HCEC 1CT (cell line): ENCODE data around the gene COG8.
"Not testable (repeated sequence)": the region's sequence is repeated elsewhere in the genome, so short reads cannot be mapped to it uniquely, and the experiment has no call there.

ENCODE experiments used
- DNase-seq: peaks from one replicate; pipeline ENCODE4 v3.0.0-alpha.2; 2017

Gene COG8, protein sequence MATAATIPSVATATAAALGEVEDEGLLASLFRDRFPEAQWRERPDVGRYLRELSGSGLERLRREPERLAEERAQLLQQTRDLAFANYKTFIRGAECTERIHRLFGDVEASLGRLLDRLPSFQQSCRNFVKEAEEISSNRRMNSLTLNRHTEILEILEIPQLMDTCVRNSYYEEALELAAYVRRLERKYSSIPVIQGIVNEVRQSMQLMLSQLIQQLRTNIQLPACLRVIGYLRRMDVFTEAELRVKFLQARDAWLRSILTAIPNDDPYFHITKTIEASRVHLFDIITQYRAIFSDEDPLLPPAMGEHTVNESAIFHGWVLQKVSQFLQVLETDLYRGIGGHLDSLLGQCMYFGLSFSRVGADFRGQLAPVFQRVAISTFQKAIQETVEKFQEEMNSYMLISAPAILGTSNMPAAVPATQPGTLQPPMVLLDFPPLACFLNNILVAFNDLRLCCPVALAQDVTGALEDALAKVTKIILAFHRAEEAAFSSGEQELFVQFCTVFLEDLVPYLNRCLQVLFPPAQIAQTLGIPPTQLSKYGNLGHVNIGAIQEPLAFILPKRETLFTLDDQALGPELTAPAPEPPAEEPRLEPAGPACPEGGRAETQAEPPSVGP

DNA sequence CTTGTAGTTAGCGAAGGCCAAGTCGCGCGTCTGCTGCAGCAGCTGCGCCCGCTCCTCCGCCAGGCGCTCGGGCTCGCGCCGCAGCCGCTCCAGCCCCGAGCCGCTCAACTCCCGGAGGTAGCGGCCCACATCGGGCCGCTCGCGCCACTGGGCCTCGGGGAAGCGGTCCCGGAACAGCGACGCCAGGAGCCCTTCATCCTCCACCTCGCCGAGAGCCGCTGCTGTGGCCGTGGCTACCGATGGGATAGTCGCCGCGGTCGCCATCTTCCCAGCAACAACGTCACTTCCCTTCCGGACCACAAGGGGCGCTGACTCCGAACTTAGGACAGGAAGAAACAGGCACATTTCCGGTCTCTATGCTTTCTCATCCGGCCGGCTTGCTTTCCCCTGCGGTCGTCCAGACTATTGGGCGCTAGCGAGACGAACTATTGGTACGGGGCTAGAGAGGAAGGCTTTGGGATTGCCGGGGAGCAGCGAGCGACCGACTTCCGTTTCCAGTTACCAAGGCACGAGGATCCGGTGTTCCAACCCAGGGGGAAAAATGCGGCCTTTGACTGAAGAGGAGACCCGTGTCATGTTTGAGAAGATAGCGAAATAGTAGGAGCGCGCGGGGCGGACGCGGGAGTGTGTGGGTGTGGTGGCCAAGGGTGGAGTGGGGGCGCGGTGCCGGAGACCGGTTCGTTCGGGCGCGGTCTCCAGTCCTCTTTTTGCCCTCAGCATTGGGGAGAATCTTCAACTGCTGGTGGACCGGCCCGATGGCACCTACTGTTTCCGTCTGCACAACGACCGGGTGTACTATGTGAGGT, at the start of gene COG8, which contains the start of gene NIP7:
TSS of gene COG8 (minus strand) at position 276 of the 806 bp plus-strand sequence. CDS start at position 264, 12 bp downstream.
TSS of gene NIP7 (plus strand) at position 484 of the 806 bp plus-strand sequence. CDS start at position 542, 58 bp downstream.
- peak; percentile 99 for DNase-seq

DNA sequence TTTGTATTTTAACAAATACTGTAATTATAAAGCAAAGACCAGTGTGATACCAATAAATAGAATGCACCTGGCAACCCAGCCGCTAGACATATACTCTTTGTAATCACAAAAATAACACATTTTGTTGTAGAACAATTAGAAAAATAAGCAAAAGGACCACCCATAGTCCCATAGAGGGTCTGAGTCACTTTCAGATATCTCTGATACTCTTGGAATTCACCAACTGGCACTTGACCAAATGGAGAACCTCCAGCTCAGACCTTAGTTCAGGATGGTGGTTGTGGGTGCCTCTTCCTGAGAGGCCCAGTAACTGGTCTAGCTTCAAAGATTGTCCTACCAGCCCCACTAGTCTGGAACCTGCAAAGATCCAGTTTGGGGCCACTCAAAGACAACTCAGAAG, 47.2 kb upstream of the COG8 start:
- DNase-seq: no peak

DNA sequence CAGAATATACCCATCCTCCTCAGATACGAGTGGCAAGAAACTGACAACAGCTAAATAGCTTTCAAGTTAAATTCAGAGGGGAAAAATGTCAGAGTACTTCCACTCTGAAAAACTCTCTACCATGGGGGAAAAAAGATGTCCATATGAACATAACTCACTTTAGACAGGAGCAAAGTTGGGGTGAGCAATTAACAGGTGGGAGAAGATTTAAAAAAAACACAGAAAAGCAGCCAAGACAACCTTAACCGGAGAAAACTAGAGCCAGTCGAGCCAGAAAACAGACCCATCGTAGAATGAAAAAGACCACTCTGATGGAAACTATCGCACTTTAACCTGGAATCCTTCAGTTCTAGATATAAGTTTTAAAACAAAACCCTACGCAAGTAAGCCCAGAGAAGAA, 45.6 kb upstream of the COG8 start:
- DNase-seq: no peak

DNA sequence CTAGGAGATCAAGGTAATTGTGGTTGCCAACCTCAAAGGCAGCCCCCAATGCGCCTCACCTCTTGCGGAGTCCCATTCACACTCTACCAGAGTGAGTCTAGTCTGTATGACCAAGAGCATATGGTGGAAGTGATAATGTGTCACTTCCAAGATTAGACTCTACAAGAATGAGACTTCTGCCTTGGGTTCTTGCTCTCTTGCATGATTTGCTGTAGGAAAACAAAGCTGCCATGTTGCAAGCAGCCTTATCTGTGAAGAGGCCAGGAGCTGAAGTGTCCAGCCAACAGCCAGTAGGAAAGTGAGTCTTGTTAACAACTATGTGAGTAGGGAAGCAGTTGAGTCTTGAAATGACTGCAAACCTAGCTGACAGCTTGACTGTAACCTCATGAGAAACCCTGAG, 43.1 kb upstream of the COG8 start:
- no peak for DNase-seq

DNA sequence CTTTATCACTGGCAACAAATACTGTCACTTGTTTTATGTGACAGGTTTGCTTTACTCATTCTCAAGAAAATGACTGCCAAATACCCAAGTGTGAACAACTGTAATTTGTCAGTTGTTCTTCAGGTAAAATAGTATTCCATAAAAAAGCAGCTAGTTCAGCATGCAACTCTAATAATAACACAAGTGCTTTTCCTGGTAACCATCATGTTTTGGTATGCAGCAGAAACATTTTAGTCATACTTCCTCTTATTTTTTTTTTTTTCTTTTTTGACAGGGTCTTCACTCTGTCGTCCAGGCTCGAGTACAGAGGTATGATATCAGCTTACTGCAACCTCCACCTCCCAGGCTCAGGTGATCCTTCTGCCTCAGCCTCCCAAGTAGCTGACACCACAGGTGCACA, 41.9 kb upstream of the COG8 start:
- no peak for DNase-seq

DNA sequence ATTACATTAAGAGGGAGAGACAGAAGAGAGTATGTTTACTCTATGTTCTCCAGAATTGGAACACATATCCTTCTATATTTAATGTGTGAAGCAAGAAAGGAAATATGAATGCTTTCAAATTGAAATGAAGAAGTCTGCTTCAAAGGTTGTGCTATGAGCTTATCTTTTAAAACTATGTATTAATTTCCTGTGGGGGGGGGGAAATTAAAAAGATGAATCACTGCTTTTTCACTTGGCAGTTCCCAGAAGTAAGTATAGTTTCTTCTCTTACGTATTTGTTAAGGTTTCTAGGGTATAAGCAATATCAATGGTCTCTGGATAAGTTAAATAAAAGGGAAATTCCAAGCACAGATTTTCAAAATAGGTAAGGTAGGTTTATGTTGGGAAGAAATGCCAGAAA, 39.4 kb upstream of the COG8 start:
- DNase-seq: no peak

DNA sequence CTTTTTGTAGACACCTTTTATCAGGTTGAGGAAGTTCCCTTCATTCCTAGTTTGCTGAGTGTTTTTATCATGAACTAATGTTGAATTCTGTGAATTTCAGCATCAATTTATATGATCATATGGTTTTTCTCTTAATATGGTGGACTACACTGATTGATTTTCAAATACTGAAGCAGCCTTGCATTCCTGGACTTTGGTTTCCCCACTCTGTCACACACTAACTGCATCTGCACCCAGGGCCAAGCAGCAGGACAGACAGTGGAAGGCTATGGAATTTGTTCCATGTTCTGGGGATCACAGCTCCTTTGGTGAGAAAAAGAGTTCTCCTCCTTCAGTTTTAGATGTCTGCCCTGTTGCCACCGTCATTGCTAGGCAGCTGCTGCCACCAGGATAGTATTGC, 38.7 kb upstream of the COG8 start:
- no peak for DNase-seq

DNA sequence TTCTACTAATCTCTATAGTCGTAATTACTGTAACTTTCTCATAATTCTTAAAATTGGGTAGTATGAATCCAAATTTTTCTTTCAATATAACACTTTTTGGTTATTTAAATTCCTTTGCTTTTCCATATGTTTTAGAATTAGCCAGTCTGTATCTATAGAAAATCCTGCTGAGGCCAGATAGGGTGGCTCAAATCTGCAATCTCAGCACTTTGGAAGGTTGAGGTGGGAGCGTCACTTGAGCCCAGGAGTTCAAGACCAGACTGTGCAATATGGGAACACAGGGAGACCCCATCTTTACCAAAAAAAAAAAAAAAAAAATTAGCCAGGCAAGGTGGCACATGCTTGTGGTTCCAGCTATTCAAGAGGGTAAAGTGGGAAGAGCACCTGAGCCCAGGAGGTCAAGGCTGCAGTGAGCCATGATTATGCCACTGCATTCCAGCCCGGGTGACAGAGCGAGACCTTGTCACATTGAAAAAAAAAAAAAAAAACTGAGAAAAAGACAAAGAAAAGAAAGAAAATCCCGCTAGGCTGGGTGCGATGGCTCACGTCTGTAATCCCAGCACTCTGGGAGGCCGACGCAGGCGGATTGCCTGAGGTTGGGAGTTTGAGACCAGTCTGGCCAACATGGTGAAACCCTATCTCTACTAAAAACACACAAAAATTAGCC, 37.2 kb upstream of the COG8 start:
- DNase-seq: no peak

DNA sequence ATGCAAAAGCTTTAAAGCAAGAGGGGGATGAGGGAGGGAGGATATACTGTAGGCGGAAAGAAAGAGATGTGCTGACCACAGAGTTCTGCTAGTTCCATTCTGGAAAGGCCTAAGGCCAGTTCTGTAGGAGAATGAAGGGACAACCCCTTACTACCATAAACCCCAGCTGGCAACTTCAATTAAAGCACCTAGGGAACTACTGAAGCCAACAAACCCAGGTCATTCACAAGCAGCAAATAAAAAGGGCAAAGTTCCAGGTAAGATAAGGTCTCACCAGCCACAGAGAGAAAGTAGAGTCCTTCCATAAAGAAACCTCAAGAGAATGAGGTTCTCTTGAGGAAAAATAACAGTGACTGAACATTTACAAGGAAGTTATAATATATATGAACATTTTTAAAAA, 33.7 kb upstream of the COG8 start:
- DNase-seq: no peak

DNA sequence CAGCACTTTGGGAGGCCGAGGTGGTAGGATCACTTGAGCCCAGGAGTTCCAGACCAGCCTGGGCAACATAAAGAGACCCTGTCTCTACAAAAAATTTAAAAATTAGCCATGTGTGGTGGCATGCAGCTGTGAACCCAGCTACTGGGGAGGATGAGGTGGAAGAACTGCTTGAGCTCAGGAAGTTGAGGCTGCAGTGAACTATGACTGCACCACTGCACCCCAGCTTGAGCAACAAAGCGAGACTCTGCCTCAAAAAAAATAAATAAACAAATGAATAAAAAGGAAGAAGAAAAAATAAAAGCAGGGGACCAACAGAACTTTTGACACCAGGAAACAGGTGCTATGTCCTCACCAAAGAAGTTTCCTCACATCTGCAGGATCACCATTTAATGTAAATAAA, 32.2 kb upstream of the COG8 start:
- DNase-seq: no peak

DNA sequence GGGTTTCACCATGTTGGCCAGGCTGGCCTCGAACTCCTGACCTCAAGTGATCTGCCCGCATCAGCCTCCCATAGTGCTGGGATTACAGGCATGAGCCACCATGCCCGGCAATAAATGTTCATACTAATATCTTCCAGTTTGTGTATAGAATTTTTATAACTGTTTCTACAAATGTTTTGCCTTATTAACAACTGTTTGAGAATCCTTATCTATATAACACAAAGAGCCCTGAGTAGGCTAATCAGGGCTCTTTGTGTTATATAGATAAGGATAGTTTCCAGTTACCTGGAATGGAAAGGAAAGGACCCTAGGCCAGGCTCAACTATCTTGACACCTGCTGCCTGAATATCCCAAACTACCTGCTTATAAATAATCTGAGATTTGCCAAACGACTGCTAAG, 29.5 kb upstream of the COG8 start:
- DNase-seq: no peak

DNA sequence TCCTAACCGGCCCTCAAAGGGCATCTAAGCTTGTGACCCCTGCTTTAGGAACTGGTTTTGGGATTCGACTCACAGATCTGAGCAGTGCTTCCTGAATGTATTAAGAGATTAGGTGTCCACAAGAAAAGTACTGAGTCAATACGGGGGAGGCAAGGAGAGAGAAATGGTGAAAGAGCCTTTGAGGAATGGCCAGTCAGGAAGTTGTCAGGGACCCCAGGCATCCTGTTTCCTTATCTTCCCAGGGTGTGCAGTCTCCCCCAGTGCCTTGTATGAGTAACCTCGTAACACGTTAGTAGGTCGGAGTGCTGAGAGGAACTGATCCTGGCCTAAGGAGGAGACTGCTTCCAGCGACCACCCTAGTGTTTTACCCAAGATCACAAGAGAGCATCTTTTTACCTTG, 28.6 kb upstream of the COG8 start:
- no peak for DNase-seq

DNA sequence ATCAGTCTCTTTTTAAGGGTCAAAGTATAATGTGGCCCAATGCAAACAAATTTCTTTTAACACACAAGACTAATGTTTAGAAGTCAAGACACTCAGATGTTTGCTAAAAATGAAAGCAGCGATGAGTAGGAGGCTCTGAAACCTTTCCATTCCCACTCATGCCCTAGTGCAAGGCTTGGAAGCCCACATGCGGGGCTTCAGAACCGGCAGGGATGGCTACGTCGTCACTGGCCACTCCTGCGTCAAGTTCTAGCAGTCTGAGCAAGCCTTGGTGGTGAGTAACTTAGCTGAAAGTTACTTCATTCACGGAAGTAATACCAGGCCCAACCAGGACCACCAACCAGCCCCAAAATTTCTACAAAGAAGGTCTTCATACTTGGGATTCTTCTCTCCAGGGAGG, 27.1 kb upstream of the COG8 start:
- no peak for DNase-seq

DNA sequence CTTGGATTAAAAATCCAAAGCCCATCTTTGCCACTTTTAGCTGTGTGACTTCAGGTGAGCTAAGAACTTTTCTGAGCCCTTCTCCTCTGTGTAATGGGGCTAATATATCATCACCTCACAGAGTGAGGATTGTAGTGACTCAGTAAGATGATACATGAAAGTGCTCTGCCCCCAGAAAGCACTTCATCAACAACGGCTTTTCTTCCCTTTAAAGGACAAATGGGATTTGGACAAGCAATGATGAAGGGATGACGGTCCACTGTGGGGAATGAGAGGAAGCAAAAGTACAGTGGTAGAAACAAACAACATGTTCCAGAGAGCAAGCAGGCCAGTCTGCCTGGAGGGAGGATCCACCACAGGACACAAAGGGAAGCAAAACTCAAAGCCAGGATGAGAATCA, 26.5 kb upstream of the COG8 start:
- DNase-seq: no peak

DNA sequence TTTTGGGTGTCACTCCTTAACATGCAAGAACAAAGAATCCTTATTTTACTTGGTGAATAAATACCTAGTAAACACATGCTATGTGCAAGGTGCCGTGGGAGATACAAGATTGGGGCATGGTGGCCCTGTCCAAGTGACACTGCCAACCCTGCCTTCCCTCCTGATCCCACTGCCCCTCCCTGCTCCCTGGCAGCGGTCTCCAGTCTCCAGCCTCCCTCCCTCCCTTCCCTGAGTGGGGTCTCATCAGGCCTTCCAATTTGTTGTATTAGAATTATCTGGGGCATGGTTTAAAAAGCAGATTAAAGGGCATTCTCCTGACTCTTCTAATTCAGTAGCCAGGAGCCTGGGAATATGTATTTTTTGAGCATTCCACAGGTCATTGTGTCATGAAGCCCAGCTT, 24.7 kb upstream of the COG8 start:
- no peak for DNase-seq

DNA sequence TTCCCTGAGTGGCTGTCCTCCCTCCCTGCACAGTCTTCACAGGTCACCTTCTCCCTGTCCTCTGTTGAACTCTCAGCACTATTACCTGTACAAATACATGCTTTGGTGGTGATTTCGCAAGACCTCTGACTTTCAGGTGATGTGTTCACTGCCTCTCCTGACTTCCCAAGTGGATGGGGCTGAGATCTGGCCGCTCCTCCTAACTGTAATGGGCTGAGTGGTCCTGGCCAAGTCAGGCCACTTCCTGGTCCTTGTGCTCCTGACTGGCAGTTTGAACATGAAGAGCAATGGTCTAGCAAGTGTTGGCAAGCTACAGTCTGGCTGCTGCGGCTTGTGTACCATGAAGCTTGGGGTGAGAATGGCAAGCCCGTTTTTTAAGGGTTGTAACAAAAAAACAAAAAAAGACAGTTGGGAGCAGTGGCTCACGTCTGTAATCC, 23.9 kb upstream of the COG8 start:
- no peak for DNase-seq

DNA sequence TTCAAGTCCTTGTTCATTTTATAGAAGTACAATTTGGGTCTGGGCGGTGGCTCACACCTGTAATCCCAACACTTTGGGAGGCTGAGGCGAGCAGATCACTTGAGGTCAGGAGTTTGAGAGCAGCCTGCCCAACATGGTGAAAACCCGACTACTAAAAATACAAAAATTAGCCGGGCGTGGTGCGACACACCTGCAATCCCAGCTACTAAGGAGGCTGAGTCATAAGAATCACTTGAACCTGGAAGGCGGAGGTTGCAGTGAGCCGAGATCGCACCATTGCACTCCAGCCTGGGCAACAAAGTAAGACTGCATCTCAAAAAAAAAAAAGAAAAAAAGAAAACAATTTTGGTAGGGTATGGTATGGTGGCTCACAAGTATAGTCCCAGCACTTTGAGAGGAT, 20.7 kb upstream of the COG8 start:
- not testable (repeated sequence) for DNase-seq

DNA sequence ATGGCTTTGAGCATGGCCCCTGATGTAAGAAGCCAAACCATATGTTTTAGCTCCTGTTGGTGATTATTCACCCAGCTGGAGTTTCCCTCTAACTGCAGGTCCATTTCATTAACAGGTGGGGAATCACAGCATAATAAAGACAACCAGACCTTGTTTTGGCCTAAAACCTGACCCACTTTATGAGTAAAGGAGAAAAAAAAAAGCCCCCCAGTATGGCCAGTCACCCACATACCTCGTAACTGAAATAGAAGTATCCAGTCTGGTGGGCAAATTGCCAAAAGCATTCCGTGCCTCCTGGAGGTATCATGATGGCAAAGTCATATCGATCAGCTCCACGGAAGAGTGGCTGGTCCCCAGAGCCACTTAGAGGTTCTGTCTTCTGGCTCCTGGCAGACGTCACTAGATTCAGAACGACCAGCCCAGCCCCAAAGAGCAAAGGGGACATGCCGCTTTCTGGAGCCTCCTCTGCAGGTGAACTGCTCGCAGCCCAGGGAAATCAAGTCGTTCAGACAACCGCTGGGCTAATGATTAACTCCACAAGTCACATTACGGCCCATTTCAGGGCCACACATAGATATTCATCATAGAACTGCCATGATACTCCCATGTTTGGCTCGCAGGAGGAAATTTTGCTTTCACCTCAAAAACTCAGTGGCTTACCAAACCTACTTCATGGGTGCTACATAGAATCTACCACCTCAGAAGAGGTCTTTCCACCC, 12.1 kb upstream of the COG8 start, which contains the start of gene TMED6:
TSS of gene TMED6 (minus strand) at position 478 of the 719 bp plus-strand sequence. CDS start at position 445, 33 bp downstream.
- no peak for DNase-seq

DNA sequence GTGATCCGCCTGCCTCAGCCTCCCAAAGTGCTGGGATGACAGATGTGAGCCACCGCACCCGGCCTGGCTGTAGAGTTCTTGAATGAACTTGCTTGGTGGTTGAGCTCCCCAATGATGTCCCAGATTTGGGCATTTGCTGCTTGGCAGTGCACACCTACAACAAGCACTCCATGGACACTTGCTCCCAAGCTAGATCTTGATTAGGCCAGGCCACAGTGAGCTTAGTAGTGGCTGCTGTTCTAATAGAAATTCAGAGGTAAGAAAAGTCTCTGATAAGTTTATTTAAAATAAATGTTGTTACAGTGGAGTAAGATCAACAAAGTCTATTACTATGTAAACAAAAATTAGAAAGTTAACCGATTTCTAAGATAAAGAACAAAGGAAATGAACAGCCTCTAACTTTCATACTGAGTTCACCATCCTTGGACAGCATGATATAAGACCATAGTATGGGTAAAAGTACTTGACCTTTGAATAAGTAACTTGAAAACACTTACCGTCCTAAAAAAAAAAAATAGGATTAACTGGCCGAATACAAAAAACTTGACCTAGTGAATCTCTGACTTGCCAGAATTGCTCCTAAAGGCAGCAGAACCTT, 11.3 kb upstream of the COG8 start:
- no peak for DNase-seq

DNA sequence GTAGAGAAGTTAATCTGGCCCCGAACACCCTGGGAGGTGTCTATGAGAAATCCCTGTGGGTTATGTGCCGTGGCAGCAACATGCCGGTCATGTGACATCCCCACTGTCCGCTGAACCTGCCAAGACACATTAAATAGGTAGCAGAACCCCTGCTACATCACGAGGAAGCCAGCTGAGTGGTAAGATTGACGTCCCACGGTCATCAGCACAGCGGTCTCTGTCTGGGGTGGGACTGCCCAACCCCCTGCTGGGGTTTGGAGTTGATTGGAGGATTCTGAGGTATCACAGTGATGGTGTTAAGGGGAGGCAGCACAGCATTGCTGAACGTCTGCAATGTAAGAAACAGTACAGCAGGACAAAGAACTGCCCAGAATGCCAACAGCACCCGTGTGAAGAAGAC, 10.2 kb upstream of the COG8 start:
- no peak for DNase-seq

DNA sequence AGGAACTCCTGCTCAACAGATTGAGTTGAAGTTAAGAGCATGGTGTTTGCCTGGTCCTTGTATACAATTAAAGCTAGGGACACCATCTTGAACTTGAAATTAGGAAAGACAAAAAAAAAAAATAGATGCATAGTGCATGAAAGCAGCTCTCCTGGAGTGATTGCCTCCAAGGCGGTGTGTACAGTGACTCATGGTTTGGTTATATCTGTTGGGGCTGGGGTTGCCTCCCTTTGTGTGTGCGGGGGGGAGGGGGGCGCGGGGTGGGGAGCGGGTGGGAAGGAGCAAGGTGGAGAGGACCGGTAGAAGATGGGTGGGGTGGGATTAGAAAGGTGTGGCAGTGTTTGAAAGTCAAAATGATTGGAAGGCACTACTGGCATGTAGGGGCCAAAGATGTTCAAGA, 8.9 kb upstream of the COG8 start:
- no peak for DNase-seq

DNA sequence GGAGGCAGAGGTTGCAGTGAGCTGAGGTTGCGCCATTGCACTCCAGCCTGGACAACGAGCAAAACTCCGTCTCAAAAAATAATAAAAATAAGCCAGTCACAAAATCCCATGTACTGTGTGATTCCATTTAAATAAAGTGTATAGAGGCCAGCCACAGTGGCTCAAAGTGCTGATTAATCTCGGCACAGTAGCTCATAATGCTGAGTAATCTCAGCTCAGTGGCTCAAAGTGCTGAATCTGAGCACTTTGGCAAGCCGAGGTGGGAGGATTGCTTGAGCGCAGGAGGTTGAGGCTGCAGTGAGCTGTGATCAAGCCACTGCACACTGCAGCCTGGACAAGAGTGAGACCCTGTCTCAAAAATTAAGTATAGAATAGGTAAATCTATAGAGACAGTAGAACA, 7.3 kb upstream of the COG8 start:
- DNase-seq: no peak
